Right ventricle myocardium superior (tissue), 1 donor: ENCODE data around the gene GSKIP. TPM values are rescaled to one million over a fixed set of nuclear protein-coding genes. Genes with fewer than 3 reads are reported as not detected.
"Not testable (repeated sequence)": the region's sequence is repeated elsewhere in the genome, so short reads cannot be mapped to it uniquely, and the experiment has no call there.

Experiments
- ATAC-seq: fragments of 200-7000 bp; cut with Tn5 transposase; one replicate; pipeline ENCODE4 v1.9.1; 2020; ENCODE audit warnings: mild to moderate bottlenecking; ENCODE audit not compliant: poor library complexity
- DNase-seq: peaks from one replicate; pipeline ENCODE4 v3.0.0-alpha.2; 2020
- intact Hi-C: fragments of 100-400 bp; cut with DNase I; formaldehyde crosslinking; loops from one replicate; pipeline ENCODE4 v1.11.2; 2022
- long read RNA-seq: library from polyadenylated mRNA; unstranded; transcript quantifications from one replicate; pipeline ENCODE4 v2.0.0, GENCODE V29; 2021
- total RNA-seq: library from RNA; stranded (reverse); fragmentation: NEBNext Ultra II Directional; extraction: Animal tissue kit (Norgen Biotek cat#: 25700); gene quantifications from one replicate; pipeline ENCODE4 v1.2.1, GENCODE V29; 2021
- donor health status: DM: no; HTN: yes; CAD: no; lungs with severe emphysema.

Gene GSKIP, protein sequence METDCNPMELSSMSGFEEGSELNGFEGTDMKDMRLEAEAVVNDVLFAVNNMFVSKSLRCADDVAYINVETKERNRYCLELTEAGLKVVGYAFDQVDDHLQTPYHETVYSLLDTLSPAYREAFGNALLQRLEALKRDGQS
- total RNA-seq, result 11.1 TPM
- long read RNA-seq, transcript GSKIP-205 (4 exons, 2,218 nt), result major isoform, 31 of 32 reads
- long read RNA-seq, partial matches to known transcripts, result 1 of 32 reads
- long read RNA-seq, other reads (novel, unspliced or antisense), result 0 of 32 reads

DNA sequence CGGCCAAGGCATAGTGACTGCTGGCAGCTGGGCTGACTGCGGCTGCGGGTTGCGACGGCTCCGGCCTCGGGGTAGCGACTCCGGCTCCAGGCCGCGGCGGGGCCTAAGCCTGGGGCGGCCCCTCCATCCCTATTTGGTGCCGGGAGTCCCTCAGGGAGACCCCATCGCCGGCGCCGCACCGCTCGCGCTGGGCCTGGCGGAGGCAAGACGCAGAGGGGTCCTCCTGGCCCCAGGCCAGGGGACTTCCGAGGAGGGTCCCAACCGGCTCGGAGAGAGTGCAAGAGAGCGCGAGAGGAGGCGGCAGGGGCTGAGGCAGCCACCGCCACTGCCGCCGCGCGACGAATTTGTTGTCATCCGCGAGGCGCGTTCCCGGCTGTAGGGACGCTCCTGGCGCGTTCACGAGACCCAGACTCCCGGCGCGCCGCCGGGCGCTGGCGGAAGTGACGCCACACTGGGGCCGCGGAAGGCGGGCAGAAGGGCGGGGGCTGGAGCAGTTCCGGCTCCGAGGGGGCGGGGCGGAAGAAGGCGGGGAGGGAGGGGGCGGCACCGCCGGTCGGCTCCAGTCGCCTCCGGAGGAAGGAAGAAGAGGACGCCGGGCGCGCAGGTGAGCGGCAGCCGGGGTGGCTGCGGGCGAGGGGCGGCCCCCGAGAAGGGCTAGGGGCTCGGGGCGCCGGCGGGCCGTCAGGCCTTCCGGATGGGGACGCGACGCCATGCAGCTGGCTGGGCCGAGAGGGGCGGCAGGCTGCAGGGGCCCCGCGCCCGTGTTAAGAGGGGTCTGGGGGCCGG, at the start of gene GSKIP, which contains the start of gene ATG2B:
Gene GSKIP (plus strand): TSS at position 562 of the 786 bp plus-strand sequence. CDS start 18,722 bp downstream, outside the sequence.
Gene ATG2B (minus strand): TSS at position 377 of the 786 bp plus-strand sequence. CDS start 365 bp downstream, at position 12.
- DNase-seq (peak; percentile 95), ATAC-seq (peak; percentile 99)
- intact Hi-C loops, result no loop called here

- DNase-seq (no peak), ATAC-seq (no peak)
- intact Hi-C loops, result no loop called here
These were observed 47.2 kb upstream of the GSKIP start for GRCh38 chr14:96316087-96316486.

GRCh38 chr14:96318836-96319235, 44.5 kb upstream of the GSKIP start:
- intact Hi-C loops, result no loop called here
- DNase-seq, result no peak
- ATAC-seq, result no peak

DNA sequence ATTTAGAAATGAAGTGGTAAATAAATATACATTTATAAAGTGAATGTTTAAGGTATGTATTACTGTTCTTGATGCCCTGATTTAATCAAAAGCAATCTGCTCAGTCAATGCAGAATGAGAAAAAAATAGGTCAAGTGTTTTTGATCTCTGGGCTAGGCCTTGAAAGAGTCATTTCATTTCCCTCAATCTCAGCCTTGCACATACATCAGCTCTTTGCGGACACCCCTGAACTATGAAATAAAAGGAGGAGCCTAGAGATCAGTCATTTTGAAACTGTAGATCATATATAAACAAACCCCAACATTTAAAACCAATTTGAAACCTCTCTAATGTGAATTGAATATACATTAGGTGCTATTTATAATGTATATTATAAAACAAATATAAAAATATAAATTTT, 42.7 kb upstream of the GSKIP start:
- DNase-seq (no peak), ATAC-seq (no peak)
- intact Hi-C loops, result loop anchor here (10.0 kb wide), 1 partner anchor 244 kb away; no protein-coding TSS in a partner anchor

DNA sequence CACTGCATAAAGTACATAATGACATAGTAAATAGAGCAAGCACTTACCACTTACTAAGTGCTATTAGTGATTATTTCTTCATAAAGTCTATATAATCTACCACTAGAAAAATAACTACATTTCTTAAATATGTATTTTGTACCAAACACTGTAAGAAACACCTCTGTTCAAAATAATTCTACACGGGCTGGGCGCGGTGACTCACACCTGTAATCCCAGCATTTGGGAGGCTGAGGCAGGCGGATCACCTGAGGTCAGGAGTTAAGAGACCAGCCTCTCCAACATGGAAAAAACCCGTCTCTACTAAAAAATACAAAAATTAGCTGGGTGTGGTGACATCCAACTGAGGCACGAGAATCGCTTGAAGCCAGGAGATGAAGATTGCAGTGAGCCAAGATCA, 39.1 kb upstream of the GSKIP start:
- DNase-seq (no peak), ATAC-seq (no peak)
- intact Hi-C loops, result loop anchor here (10.0 kb wide), 1 partner anchor 241 kb away; no protein-coding TSS in a partner anchor

GRCh38 chr14:96338551-96338950, 24.8 kb upstream of the GSKIP start:
- intact Hi-C loops, result no loop called here
- ATAC-seq (no peak), DNase-seq (no peak)

DNA sequence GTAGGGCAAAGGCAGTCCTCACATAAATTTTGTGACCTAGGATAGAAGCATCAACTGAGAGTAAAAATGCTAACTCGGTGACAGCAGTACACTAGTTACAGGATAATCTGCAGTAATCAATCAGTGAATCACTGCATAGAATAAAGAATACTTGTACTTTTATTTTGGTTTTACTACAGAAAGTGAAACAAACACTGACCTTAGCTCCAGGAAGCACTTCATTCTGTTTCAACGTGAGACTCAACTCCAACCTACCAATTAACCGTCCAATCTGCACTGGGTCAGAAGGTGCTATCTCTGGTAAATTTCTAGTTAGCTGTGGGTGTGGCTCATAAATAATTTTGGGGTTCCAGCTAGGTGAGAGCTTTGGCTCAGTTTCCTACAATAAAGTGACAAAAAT, 22.0 kb upstream of the GSKIP start:
- intact Hi-C loops, result no loop called here
- ATAC-seq (no peak), DNase-seq (no peak)

DNA sequence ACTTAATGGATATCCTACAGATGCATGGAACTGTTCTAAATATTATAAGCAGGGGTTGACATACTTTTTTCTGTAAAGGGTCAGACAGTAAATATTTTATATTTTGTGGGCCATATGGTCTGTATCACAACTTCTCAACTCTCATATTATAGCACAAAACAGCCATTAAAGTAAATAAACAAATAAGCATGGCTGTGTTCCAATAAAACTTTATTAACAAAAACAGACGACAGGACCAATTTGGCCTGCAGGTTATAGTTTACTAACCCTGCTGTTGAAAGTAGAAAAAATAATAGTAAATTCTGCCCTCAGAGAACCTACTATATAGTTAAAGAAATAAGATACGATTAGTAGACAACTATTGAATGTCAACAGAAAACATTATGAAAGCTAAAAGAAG, 17.7 kb upstream of the GSKIP start:
- DNase-seq, result no peak
- ATAC-seq, result no peak
- intact Hi-C loops, result no loop called here

GRCh38 chr14:96347957-96348356, 15.4 kb upstream of the GSKIP start:
- ATAC-seq, intact Hi-C loops, DNase-seq: not testable (repeated sequence)

GRCh38 chr14:96349286-96350075, 13.8 kb upstream of the GSKIP start:
- intact Hi-C loops, result no loop called here
- no peak for ATAC-seq
- no peak for DNase-seq

GRCh38 chr14:96351986-96352385, 11.3 kb upstream of the GSKIP start:
- ATAC-seq, result no peak
- DNase-seq, result no peak
- intact Hi-C loops, result no loop called here

GRCh38 chr14:96352708-96353107, 10.6 kb upstream of the GSKIP start:
- no peak for DNase-seq
- no peak for ATAC-seq
- intact Hi-C loops, result no loop called here

DNA sequence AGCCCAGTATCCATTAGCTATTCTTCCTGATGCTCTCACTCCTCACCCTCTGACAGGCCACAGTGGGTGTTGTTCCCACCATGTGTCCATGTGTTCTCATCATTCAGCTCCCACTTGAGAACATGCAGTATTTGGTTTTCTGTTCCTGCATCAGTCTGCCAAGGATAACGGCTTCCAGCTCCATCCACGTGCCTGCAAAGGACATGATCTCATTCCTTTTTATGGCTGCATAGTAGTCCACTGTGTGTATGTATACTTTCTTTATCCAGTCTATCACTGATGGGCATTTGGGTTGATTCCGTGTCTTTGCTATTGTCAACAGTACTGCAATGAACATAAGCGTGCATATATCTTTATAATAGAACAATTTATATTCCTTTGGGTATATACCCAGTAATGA, 9.1 kb upstream of the GSKIP start:
- intact Hi-C loops, result no loop called here
- DNase-seq (no peak), ATAC-seq (no peak)

GRCh38 chr14:96357216-96357615, 6.1 kb upstream of the GSKIP start:
- ATAC-seq, result no peak
- DNase-seq, result no peak
- intact Hi-C loops, result no loop called here

DNA sequence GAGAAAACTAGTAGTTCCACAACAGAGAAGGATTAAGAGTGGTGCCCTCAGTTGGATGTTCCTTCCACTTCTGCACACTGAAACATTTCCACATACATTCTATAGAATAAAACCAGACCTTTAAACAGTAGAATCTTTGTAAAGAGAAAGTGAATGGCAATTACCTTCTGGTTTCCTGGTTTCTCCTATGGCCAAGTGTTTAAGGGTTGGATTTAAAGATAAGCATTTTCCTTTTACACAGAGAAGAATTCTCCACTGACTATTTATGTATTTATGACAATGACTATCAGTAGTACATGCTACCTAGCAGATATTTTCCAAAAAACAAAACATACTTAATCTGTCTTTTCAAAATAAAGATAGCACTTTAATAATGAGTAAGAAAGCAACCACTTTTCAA, 3.4 kb upstream of the GSKIP start:
- intact Hi-C loops, result no loop called here
- DNase-seq (no peak), ATAC-seq (no peak)

GRCh38 chr14:96362071-96362964, 1.0 kb upstream of the GSKIP start:
- intact Hi-C loops, result no loop called here
- ATAC-seq (peak; percentile 36), DNase-seq (no peak)

DNA sequence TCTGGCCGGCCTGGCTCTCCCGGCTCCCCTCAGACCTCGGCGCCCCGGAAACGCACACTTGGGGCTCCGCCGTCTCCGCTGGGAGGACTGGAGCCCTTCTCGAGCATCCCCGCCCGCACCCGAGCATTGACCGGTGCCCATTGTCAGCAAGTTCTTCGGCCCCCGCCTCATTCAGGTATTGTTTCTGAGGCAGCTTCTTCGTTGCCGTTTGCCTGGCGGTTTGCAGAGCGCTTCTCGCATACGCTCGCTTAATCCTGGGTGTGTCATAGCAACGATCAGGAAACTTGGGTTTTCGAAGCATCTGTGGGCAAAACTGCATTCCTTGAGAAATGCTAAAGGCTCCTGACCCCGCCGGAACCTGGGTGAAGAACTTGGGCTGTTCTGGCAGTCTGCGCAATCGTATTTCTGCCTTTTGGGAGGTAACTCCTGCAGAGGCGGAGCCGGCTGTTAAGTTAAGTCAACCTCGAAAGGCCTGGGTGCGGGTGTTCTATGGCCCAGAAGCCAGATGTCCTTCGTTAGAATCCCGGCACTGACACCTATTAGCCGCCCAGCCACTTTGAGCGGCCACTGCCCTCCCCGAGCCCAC, 518 bp downstream of the GSKIP start:
- ATAC-seq (peak; percentile 19), DNase-seq (no peak)
- intact Hi-C loops, result no loop called here

DNA sequence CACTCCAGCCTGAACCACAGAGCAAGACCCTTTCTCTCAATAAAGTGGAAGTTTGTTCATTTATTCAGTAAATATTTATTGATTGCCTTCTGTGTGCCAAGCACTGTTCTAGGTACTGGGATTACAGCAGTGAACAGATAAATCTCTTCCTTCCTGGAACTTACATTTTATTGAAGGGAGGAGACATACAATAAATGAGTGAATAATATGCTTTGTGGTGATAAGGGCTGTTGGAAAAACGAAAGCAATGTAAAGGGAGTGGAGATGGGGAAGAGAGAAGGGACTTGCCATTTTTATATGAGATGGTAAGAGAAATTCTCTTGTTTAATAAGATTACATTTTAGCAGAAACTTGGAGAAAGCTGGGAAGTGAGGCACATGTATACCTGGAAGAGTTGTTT, 1.6 kb downstream of the GSKIP start:
- intact Hi-C loops, result no loop called here
- DNase-seq (no peak), ATAC-seq (no peak)
